GM19023 (cell line): ENCODE data around the gene GNAL.
"Not testable (repeated sequence)": the region's sequence is repeated elsewhere in the genome, so short reads cannot be mapped to it uniquely, and the experiment has no call there.

Experiments
- ATAC-seq: cut with Tn5 transposase; IDR thresholded peaks from one replicate; pipeline ENCODE4 v1.9.1; 2021; ENCODE audit warnings: mild to moderate bottlenecking, moderate library complexity; ENCODE audit not compliant: unreplicated experiment

Gene GNAL

DNA sequence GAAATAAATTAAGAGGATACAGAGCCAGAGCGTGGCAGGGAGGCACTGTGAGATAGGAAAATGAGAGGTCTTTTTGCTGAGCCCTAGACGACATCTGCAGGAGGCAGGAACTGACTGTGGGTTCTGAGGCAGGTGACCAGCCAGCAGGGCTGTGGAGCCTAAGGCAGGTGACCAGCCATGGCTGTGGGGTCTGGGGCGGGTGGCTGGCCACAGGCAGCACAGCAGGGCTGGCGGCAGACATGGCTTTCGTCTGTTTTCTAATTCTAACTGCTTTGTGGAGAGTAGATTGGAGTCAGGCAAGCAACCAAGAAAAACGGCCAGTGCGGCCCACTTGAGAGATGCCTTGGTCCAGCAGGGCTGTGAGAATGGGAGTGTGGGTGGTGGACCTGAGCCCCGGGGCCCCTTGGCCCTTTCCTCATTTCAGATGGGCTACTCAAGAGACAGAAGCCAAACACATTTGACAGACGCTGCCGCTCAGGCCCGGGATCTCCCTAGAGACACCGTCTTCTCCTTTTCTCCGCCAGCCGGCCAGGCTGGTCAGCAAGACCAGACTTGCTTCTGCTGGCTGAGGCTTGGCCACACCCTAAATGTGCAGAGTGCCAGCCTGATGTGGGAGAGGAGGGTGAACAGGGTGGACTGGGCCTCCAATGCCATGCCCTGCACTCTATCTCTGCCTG is 19.7 kb upstream of the GNAL start:
- ATAC-seq: no peak

DNA sequence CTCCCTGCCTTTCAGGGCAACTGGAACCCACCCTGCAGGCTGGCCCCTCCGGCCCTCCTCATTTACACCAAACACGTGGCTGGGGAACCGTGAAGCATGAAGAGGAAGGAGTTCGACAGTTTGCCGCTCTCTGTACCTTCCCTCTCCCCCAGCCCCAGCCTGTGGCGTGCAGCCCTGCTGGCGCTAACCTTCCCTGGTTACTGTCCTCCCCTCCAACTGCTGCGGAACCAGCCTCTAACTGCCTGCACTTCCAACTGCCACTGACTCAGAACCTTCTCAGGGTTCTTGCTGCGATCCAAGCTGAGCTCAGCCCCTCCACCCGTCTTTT is 19.2 kb upstream of the GNAL start:
- no peak for ATAC-seq

DNA sequence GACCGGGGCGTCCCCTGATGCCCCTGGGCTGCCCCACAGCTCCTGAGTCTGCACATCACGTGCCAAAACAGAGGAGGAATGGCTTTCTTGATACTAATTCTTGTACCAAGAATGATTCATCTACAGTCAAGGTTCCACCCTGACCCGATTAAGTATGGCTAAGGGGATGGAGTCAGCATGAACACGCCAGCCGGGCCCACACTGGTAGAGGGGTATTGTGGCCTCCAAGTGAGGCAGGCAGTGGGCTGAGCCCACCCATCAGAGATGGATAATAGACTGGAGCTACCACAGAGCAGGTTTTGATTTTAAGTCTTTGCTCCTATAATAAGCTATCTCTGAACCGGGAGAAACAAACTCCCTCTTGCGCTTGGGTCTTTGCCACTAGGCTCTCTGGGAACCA is 17.9 kb upstream of the GNAL start:
- no peak for ATAC-seq

DNA sequence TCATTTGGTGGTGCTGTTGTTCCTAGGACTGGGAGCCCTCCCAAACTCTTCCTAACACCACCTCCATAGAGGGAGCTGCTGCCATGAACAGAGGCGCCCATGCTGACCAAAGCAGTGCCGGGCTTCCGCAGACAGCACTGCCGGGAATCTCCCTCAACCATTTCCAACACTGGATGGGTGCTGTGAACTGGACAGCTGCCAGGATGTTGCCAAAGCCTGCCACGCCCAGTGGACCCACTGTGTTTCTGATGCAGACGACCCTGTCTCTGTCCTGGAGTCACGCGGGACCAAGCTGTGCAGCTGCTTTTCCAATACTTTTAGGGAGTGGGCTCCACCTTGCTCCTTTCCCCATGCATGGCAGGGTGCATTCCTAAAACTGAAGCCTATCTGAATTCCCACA is 16.9 kb upstream of the GNAL start:
- ATAC-seq: no peak

DNA sequence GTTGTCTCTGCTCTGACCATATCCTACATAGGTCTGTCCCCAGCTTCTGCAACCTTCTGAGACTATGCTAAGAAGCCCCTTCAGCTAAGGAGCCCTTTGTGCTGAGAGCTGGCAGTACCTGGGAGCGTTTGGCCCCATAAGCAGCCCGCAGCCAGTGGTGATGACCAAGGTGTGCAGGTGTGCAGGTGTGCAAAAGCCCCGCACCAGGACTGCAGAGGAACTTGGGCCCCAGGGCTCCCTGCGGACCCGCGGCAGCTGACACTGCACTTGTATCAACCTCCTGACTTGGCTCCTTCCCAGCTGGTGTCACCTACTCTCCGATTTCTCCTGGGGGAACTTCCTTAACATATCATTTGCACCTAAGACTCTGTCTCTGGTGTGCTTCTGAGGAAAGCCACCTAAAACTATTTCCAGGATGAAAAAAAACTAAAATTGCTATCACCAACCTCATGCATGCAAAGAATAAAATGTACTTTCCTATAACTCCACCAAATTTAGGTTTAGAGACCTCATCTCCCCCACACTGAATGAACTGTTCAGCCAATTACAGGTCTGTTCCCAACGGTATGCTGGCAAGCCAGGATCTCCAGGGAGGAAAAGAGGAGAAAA is 16.1 kb upstream of the GNAL start:
- no peak for ATAC-seq

DNA sequence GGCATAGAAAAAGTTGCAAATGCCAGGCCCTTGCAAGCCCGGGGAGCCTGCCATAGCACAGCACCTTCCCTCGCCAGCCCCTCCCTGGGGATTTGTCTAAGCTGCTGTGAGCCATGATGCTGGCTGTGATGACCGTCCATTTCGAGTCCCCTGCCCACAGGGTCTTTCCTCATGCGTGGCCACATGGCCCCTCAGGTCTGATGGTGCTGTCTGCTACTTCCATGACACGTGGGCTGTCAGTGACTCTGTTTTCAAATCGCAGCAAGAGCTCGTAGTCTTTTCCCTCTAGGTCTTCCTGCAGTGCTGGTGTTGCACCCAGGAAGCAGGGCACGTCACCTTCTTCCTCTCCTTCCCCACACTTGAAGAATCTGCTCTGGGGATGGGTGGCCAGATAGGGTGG is 15.5 kb upstream of the GNAL start:
- ATAC-seq: no peak

DNA sequence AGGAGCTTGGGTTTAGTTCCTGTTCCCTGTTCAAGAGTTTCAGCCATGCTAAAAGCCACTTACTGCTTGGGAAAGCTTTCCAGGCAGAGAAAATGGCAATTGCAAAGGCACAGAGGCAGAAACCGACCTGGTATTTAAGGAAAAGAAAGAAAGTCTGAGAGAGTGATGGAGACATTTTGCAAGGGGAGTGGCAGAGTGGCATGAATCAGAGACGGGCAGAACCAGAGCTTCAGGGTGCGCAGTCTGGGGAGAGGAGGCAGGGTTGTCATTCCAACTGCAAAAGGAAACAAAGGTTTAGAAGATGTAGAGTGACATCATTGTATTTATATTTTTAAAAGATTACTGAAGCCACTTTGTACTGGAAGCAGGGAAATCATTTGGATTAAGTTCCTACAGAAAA is 14.9 kb upstream of the GNAL start:
- no peak for ATAC-seq

DNA sequence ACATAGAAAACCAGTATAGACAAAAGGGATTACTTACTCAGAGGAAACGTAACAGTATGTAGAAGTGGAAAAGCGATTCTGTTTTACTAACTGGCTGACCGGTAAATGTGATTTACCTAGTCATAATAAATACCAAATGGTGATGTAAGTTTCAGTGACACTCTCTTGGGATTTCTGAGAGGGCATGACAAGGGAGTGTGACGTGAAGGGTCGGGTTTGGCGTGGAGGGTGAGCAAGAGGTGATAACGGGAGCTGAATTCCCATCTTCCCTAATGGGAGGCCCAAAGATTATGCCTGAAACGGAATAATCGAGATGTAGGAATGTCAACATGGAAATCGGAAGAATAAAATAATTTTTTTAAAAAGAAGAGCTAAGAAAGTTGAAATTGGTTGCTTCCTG is 12.7 kb upstream of the GNAL start:
- no peak for ATAC-seq

DNA sequence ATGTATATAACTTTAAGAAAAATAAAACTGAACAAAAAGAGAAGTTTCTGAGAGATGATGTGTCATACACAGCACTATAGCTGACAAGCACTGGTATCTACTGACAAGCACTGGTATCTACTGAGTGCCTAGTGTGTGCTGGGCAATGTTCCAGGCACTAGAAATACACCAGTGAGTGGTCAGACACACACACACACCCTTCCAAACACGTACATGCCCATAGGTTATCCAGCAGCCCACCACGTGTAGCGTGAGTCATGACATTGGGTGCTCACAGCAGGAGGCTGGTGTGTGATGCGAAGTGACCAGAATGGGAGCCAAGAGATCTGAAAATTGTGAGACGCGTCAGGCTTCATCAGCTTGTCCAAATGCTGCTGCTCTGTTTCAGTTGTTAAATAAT is 12.2 kb upstream of the GNAL start:
- ATAC-seq: no peak

DNA sequence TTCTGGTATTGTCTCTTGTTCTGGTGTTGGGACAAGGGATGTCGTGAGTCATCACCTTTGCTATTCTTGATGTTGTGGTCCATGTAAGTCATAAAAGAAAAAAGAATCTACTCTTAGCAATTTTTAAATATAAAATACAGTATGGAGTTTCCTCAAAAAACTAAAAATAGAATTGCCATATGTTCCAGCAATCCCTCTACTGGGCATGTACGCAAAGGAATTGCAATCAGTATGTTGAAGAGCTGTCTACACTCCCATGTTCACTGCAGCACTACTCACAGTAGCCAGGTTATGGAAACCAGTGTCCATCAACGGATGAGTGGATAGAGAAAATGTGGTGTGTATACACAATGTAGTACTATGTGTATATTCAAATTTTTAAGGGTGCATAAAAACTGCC is 10.9 kb upstream of the GNAL start:
- no peak for ATAC-seq

DNA sequence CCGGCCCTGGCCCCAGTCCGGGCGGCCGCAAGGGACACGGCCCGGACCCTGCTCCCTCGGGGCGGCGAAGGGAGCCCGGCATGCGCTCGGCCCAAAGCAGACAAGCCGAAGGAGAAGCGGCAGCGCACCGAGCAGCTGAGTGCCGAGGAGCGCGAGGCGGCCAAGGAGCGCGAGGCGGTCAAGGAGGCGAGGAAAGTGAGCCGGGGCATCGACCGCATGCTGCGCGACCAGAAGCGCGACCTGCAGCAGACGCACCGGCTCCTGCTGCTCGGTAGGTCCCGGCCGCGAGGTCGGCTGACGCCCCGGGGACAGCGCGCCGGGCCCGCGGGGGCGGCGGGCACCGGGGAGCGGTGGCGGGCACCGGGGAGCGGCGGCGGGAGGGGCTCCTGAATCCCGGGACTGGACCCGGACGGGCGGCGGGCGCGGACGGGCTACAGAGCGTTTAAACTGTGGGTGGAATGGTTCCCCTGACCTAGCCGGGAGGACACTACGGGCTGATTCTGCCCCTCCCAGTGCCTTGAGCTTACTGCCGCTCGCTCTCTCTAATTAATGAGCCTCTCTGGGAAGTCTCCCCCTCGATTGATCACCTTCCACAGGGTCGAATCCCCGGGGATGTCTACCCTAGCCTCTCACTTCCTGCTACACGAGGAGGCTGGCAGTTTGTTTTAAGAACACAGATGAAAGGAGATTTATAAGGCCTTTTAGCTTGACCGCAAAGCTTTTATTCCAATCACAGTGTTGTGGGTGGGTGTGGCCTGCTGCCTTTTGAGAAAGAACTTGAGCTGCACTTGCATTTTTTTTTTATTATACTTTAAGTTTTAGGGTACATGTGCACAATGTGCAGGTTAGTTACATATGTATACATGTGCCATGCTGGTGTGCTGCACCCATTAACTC is 853 bp downstream of the GNAL start:
- ATAC-seq: no peak

DNA sequence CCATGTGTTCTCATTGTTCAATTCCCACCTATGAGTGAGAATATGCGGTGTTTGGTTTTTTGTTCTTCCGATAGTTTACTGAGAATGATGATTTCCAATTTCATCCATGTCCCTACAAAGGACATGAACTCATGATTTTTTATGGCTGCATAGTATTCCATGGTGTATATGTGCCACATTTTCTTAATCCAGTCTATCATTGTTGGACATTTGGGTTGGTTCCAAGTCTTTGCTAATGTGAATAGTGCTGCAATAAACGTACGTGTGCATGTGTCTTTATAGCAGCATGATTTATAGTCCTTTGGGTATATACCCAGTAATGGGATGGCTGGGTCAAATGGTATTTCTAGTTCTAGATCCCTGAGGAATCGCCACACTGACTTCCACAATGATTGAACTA is 1.6 kb downstream of the GNAL start:
- ATAC-seq: not testable (repeated sequence)

DNA sequence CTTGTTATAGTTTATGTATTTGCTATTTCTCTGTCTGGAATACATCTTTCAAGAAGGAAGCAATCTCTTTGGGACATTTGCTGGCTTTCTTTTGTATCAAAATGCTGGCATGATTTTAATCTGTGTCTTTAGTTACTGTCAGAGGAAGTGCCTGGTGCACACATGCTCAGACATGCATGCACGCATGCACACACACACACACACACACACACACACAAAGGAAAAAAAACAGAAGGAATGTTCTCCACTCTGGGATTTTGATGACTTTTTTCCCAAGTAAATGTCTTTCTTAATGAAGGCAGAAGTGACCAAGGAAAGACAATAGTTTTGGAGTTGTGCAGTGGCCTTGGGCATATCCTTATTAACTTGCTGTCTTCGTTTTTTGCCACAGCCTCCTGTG is 6.7 kb downstream of the GNAL start:
- no peak for ATAC-seq

DNA sequence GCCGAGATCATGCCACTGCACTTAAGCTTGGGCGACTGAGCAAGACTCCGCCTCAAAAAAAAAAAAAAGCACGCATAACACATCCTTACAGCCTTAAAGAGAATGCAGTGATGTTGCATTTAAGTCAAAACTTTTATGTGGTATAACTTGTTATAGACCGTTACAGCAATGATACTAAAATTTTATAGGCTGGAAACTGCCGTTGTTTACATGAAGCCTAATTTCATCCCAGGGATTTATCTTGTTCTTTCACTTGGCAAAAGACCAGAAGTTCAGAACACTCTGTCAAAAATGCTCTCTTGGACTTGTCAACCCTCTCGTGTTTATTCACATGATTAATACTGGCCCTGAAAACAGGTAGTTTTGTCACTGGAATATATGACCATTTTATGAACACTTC is 7.4 kb downstream of the GNAL start:
- ATAC-seq: no peak

DNA sequence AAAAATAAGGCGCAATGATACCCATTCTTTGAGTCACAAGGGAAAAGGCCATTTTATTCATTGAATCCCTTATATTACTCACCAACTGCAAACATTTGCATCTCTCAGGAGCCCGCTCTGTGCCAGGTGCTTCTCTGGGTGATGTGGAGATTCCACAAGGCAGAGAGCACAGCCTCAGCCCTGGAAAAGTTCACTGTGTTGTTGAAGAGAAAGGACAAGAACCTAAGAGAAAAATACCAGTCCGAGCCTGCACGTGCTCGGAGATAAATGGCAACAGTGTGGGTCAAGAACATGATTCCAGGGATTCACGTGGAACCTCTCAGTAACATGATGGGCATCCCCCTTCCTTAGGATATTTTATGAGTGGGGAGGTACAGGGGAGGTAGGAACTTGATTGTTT is 11.8 kb downstream of the GNAL start:
- ATAC-seq: no peak

DNA sequence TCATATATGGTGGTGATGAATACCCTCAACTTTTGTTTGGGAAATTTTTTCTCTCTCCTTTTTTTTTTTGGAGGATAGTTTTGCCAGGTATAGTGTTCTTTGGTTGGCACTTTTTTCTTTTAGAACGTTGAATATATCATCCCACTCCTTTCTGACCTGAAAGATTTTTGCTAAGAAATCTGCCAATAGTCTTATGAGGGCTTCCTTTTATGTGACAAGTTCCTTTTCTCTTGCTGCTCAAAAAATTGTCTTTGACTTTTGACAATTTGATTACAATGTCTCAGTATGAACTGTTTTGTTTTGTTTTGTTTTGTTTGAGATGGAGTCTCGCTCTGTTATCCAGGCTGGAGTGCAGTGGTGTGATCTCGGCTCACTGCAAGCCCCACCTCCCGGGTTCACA is 21.5 kb downstream of the GNAL start:
- ATAC-seq: no peak

DNA sequence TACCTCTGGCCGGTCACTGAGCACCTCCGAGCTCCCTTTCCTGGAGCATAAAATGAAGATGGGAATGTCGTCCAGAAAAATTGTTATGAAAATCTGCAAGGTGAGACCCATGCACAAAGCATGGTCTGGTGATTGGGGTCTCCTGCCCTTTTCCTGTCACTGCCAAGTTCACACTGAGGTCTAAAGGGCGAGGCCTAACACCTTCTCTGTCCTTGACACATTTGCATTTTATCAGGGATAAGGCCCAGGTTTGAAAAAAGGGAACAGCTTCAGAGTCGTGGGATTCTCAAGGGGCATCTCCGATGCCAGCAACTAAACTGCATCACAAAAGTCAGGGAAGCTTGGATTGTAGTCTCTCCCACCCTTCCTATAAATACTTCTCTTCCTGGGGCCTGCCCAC is 24.7 kb downstream of the GNAL start:
- ATAC-seq: no peak

DNA sequence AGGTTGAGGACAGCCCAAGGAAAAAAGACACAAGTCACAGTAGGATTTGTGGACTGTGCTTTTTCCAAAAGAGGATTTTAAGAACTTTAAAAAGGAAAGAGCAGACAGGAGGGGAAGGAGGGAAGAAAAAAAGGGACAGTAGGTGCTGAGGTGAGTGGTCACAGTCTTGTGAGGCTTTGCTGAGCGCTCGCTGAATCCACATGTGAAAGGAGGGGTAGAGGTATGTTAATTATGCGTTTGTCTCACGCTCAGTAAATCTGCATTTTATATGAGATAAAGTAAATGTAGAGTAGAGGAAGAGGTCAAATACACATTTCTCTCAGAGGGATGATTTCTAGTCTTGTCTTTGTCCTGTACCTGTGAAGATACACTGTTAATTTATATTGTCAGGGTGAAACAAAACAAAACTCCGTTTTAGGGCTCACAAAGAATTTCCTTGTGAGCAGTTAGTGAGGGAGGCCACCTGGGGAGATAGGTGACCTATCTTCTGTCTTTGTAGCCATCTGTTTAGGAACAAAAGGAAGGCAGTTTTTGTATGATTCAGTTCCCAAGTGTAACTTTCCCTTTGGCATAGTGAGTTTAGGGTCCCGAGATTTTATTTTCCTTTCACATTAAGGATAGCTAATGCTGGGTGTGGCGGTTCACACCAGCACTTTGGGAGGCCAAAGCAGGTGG is 25.3 kb downstream of the GNAL start:
- no peak for ATAC-seq

DNA sequence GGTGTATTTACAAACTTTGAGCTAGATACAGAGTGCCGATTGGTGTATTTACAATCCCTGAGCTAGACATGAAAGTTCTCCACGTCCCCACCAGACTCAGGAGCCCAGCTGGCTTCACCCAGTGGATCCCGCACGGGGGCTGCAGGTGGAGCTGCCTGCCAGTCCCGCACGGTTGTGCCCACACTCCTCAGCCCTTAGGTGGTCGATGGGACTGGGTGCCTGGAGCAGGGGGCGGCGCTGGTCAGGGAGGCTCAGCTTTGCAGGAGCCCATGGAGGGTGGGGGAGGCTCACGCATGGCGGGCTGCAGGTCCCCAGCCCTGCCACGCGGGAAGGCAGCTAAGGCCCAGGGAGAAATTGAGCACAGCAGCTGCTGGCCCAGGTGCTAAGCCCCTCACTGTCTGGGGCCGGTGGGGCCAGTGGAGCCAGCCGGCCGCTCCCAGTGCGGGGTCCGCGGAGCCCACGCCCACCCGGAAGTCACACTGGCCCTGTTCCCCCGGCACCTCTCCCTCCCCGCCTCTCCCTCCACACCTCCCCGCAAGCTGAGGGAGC is 27.8 kb downstream of the GNAL start:
- not testable (repeated sequence) for ATAC-seq

DNA sequence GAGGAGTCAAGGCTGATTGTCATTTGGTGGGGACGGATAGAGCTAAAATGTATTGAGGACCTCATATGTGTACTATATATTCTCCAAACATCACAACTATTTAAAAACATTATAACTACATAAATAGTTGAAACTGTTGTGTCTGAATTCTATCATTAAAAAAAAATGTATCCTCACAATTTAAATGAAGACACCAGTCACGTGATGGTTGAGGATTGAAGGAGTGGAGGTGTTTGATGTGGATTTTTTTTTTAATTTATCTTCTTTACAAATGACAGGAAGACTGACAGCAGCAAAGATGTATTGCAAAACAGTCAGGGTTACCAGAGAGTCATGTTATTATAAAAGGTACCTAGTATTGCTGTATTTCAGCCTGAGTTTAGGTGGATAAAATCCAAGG is 30.0 kb downstream of the GNAL start:
- no peak for ATAC-seq

DNA sequence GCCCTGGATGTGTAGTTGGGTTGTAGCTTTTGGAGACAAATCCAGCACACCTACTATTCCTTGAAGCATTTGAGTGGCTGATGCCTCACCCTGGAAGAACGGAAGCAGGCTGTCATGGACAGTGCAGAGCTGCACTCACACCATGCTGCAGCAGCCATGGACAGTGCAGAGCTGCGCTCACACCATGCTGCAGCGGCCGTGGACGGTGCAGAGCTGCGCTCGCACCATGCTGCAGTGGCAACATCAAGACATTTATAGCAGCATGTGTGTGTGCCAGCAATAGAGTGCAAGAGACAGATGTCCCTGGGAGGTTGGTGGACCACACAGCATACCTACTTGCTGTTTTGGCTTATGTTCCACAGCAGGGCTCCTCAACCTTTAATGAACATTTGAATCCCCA is 30.6 kb downstream of the GNAL start:
- no peak for ATAC-seq
